GF-D8 (cell line): ENCODE results near the gene TBC1D13.
"Not testable (repeated sequence)": the region's sequence is repeated elsewhere in the genome, so short reads cannot be mapped to it uniquely, and the experiment has no call there.

Experiments
- DNase-seq: peaks from one replicate; lab custom pipeline; 2025; lab: John Stamatoyannopoulos, UW

Gene TBC1D13

GRCh38 chr9:128847803-128848202, 60.8 kb downstream of the TBC1D13 start:
- DNase-seq: no peak

GRCh38 chr9:128851024-128851423, 64.0 kb downstream of the TBC1D13 start:
- not testable (repeated sequence) for DNase-seq

GRCh38 chr9:128851779-128852600, 64.9 kb downstream of the TBC1D13 start:
- peak; percentile 13 for DNase-seq

GRCh38 chr9:128852646-128853045, 65.6 kb downstream of the TBC1D13 start:
- DNase-seq: not testable (repeated sequence)

GRCh38 chr9:128854454-128854853, 67.4 kb downstream of the TBC1D13 start:
- not testable (repeated sequence) for DNase-seq

GRCh38 chr9:128858476-128858875, 71.4 kb downstream of the TBC1D13 start:
- not testable (repeated sequence) for DNase-seq
